ENCODE results near the gene NEAT1.

NEAT1 gene

GRCh38 chr11:65420979-65421793, 1.4 kb upstream of the NEAT1 start:
- Histone ChIP-seq H3K27me3 (replicated peaks; ENCODE audit: control insufficient read depth, insufficient read depth, low read length) (no peaks in the 10 kb centered on the region), H3K9ac (ENCODE audit: low read length) (peak overlapping the region; percentile 100), H3K4me3 (ENCODE audit: low read length) (peak overlapping the region; percentile 81), H3K9me3 (ENCODE audit: control insufficient read depth, low read length) (no peaks in the 10 kb centered on the region), H3K36me3 (ENCODE audit: control insufficient read depth, insufficient read depth, low read length, severe bottlenecking) (peaks cover 21% of the 10 kb centered on the region), H3K4me1 (ENCODE audit: control insufficient read depth, insufficient read depth, low read length) (peaks cover 38% of the 10 kb centered on the region)
- peak; percentile 97 for DNase-seq (ENCODE audit: low read depth)

GRCh38 chr11:65421794-65422632, 585 bp upstream of the NEAT1 start:
- Histone ChIP-seq H3K4me3 (ENCODE audit: low read length) (peak overlapping the region; percentile 99), H3K27me3 (replicated peaks; ENCODE audit: control insufficient read depth, insufficient read depth, low read length) (no peaks in the 10 kb centered on the region), H3K9ac (ENCODE audit: low read length) (peak overlapping the region; percentile 100), H3K36me3 (ENCODE audit: control insufficient read depth, insufficient read depth, low read length, severe bottlenecking) (peaks cover 30% of the 10 kb centered on the region), H3K4me1 (ENCODE audit: control insufficient read depth, insufficient read depth, low read length) (peaks cover 30% of the 10 kb centered on the region), H3K9me3 (ENCODE audit: control insufficient read depth, low read length) (no peaks in the 10 kb centered on the region)
- DNase-seq (ENCODE audit: low read depth) = peak; percentile 99

- no peaks in the 10 kb centered on the region for H3K27me3 ChIP-seq (replicated peaks; ENCODE audit: control insufficient read depth, insufficient read depth, low read length)
- H3K4me1 ChIP-seq (ENCODE audit: control insufficient read depth, insufficient read depth, low read length) = peaks cover 15% of the 10 kb centered on the region
- peak overlapping the region; percentile 99 for H3K4me3 ChIP-seq (ENCODE audit: low read length)
- H3K9ac ChIP-seq (ENCODE audit: low read length) = peak overlapping the region; percentile 100
- no peaks in the 10 kb centered on the region for H3K9me3 ChIP-seq (ENCODE audit: control insufficient read depth, low read length)
- peak; percentile 39 for DNase-seq (ENCODE audit: low read depth)
- peaks cover 41% of the 10 kb centered on the region for H3K36me3 ChIP-seq (ENCODE audit: control insufficient read depth, insufficient read depth, low read length, severe bottlenecking)
These were observed 1.1 kb downstream of the NEAT1 start for GRCh38 chr11:65423516-65424204.

- Histone ChIP-seq H3K4me3 (ENCODE audit: low read length) (peak overlapping the region; percentile 99), H3K27me3 (replicated peaks; ENCODE audit: control insufficient read depth, insufficient read depth, low read length) (no peaks in the 10 kb centered on the region), H3K9ac (ENCODE audit: low read length) (peak overlapping the region; percentile 100), H3K4me1 (ENCODE audit: control insufficient read depth, insufficient read depth, low read length) (peaks cover 11% of the 10 kb centered on the region), H3K9me3 (ENCODE audit: control insufficient read depth, low read length) (no peaks in the 10 kb centered on the region), H3K36me3 (ENCODE audit: control insufficient read depth, insufficient read depth, low read length, severe bottlenecking) (peaks cover 41% of the 10 kb centered on the region)
- DNase-seq (ENCODE audit: low read depth) = peak; percentile 67
These were observed 1.9 kb downstream of the NEAT1 start for GRCh38 chr11:65424205-65425104.

GRCh38 chr11:65425105-65425970, 2.7 kb downstream of the NEAT1 start:
- Histone ChIP-seq H3K9me3 (ENCODE audit: control insufficient read depth, low read length) (no peaks in the 10 kb centered on the region), H3K27me3 (replicated peaks; ENCODE audit: control insufficient read depth, insufficient read depth, low read length) (no peaks in the 10 kb centered on the region), H3K9ac (ENCODE audit: low read length) (peak overlapping the region; percentile 100), H3K36me3 (ENCODE audit: control insufficient read depth, insufficient read depth, low read length, severe bottlenecking) (peaks cover 41% of the 10 kb centered on the region), H3K4me1 (ENCODE audit: control insufficient read depth, insufficient read depth, low read length) (peaks cover 5% of the 10 kb centered on the region), H3K4me3 (ENCODE audit: low read length) (peak overlapping the region; percentile 99)
- peak; percentile 71 for DNase-seq (ENCODE audit: low read depth)

GRCh38 chr11:65425971-65426838, 3.6 kb downstream of the NEAT1 start:
- no peaks in the 10 kb centered on the region for H3K27me3 ChIP-seq (replicated peaks; ENCODE audit: control insufficient read depth, insufficient read depth, low read length)
- H3K9ac ChIP-seq (ENCODE audit: low read length) = peak overlapping the region; percentile 100
- peak overlapping the region; percentile 99 for H3K4me3 ChIP-seq (ENCODE audit: low read length)
- no peaks in the 10 kb centered on the region for H3K9me3 ChIP-seq (ENCODE audit: control insufficient read depth, low read length)
- peaks cover 41% of the 10 kb centered on the region for H3K36me3 ChIP-seq (ENCODE audit: control insufficient read depth, insufficient read depth, low read length, severe bottlenecking)
- DNase-seq (ENCODE audit: low read depth) = peak; percentile 87
- no peaks in the 10 kb centered on the region for H3K4me1 ChIP-seq (ENCODE audit: control insufficient read depth, insufficient read depth, low read length)

- Histone ChIP-seq H3K4me1 (ENCODE audit: control insufficient read depth, insufficient read depth, low read length) (no peaks in the 10 kb centered on the region), H3K4me3 (ENCODE audit: low read length) (peak overlapping the region; percentile 99), H3K36me3 (ENCODE audit: control insufficient read depth, insufficient read depth, low read length, severe bottlenecking) (peaks cover 41% of the 10 kb centered on the region), H3K9ac (ENCODE audit: low read length) (peak overlapping the region; percentile 100), H3K9me3 (ENCODE audit: control insufficient read depth, low read length) (no peaks in the 10 kb centered on the region), H3K27me3 (replicated peaks; ENCODE audit: control insufficient read depth, insufficient read depth, low read length) (no peaks in the 10 kb centered on the region)
- peak; percentile 76 for DNase-seq (ENCODE audit: low read depth)
These were observed 4.5 kb downstream of the NEAT1 start for GRCh38 chr11:65426839-65427690.

GRCh38 chr11:65427691-65428577, 5.3 kb downstream of the NEAT1 start:
- DNase-seq (ENCODE audit: low read depth) = peak; percentile 68
- H3K9ac ChIP-seq (ENCODE audit: low read length) = peak overlapping the region; percentile 100
- H3K4me3 ChIP-seq (ENCODE audit: low read length) = peak overlapping the region; percentile 99
- H3K4me1 ChIP-seq (ENCODE audit: control insufficient read depth, insufficient read depth, low read length) = no peaks in the 10 kb centered on the region
- H3K27me3 ChIP-seq (replicated peaks; ENCODE audit: control insufficient read depth, insufficient read depth, low read length) = no peaks in the 10 kb centered on the region
- no peaks in the 10 kb centered on the region for H3K9me3 ChIP-seq (ENCODE audit: control insufficient read depth, low read length)
- peaks cover 49% of the 10 kb centered on the region for H3K36me3 ChIP-seq (ENCODE audit: control insufficient read depth, insufficient read depth, low read length, severe bottlenecking)
